Esophagus muscularis mucosa (tissue), 4 donors: Measurements from ENCODE around the gene SSRP1. TPM values are rescaled to one million over a fixed set of nuclear protein-coding genes. Genes with fewer than 3 reads are reported as not detected.

Source experiments
- DNase-seq: peaks from one replicate; pipeline ENCODE4 v3.0.0-alpha.2; 2017; ENCODE audit errors: extremely low spot score
- H3K27ac ChIP-seq, 4 donors: fragments of 200-600 bp; sonication (generic); replicated peaks in 1 of 4; 1 replicate in 3 of 4; 2 replicates in 1 of 4; pipeline ENCODE4 v1.5.1; 2016 to 2019; ENCODE audit warnings: mild to moderate bottlenecking in 1 of 4
- H3K27me3 ChIP-seq, 4 donors: fragments of 200-600 bp; sonication (generic); one replicate each; pipeline versions ENCODE4 v1.5.1 to v1.6.0; 2016 to 2019
- H3K36me3 ChIP-seq, 4 donors: fragments of 200-600 bp; sonication (generic); one replicate each; pipeline ENCODE4 v1.5.1; 2016 to 2019
- H3K4me1 ChIP-seq, 4 donors: fragments of 200-600 bp; sonication (generic); one replicate each; pipeline ENCODE4 v1.5.1; 2016 to 2019
- H3K4me3 ChIP-seq, 4 donors: fragments of 200-600 bp; sonication (generic); 1 replicate in 2 of 4; 2 replicates in 2 of 4; pipeline ENCODE4 v1.5.1; 2016 to 2019; ENCODE audit warnings: mild to moderate bottlenecking in 4 of 4, moderate library complexity in 1 of 4
- H3K9me3 ChIP-seq, 4 donors: fragments of 200-600 bp; sonication (generic); 1 replicate in 3 of 4; 2 replicates in 1 of 4; pipeline ENCODE4 v1.5.1; 2016 to 2019
- EP300 ChIP-seq: sonication (generic); formaldehyde crosslinking; IDR thresholded peaks from one replicate; pipeline ENCODE4 v1.6.1; 2017; ENCODE audit warnings: antibody characterized with exemption
- POLR2A ChIP-seq: fragments of 450-650 bp; IDR thresholded peaks from one replicate; pipeline ENCODE4 v1.6.1; 2017; ENCODE audit warnings: antibody characterized with exemption, moderate library complexity, mild to moderate bottlenecking, low read depth
- POLR2AphosphoS5 ChIP-seq, 2 donors: sonication (generic); formaldehyde crosslinking; IDR thresholded peaks; one replicate each; pipeline ENCODE4 v1.6.1; 2017; ENCODE audit warnings: antibody characterized with exemption in 2 of 2
- WGBS: methylation state at CpG from one replicate; pipeline ENCODE4 v1.1.5; 2018; 5-methylcytosine and 5-hydroxymethylcytosine counted together
- intact Hi-C: fragments of 100-400 bp; cut with DNase I; formaldehyde crosslinking; loops from one replicate; pipeline ENCODE4 v1.15.1; 2023
- total RNA-seq, 4 donors: library from RNA; depleted of rRNA; stranded (reverse); fragments of >200 nt; gene quantifications; one replicate each; pipeline versions ENCODE4 v1.1.0 to v1.2.1, GENCODE V29; 2016
- TF ChIP-seq, protein P1 (sequence below), 3 experiments: fragments of 200-600 bp in 2 of 3; fragments of 450-650 bp in 1 of 3; sonication (generic) in 2 of 3; IDR thresholded peaks; one replicate each; pipeline ENCODE4 v1.5.1; 2017 to 2019; ENCODE audit warnings: antibody characterized with exemption in 3 of 3, mild to moderate bottlenecking in 2 of 3, moderate library complexity in 1 of 3

Gene SSRP1
- total RNA-seq, 4 donors from 2014 or later = 74.6 to 101 (median 88.1) TPM

DNA sequence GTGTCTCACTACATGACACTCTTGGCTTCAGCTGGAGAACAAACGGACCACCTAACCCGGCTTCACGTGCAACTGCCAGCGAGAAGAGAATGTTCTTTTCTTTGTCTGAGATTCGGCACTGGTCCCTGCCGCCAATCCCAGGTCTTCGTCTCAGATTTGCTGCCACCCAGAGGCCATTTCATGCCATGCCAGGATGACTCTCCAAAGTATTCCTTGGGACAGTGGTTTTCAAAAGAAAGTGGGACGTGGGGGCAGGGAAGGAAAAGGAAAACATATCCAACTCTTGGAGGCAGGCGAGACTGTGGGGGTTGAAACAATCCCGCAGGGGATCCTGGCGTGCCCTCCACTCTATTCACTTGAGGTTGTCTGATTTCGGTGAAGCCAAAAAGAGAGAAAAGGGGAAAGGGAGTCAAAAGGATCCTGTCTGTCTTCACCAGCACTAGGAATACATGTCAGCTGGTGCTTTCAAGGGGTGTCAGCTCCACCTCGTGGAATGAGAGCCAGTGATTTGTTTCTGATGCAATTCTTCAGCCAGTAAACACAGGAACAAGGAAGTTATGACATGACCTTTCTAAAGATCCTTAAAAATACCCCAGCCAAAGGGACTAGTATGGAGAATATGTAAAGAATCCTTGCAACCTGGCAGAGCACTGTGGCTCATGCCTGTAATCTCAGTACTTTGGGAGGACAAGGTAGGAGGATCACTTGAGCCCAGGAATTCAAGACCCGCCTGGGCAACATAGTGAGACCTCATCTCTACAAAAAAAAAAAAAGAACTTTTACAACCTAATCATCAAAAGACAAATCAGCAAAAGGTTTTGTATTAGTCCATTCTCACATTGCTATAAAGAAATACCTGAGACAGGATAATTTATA, 57.6 kb downstream of the SSRP1 start:
- Histone ChIP-seq H3K36me3 (no peaks in the 10 kb centered on the region), H3K9me3 (peaks cover 0 to 5% (median 0%) of the 10 kb centered on the region in 4 donors), H3K27ac (peak overlapping the region; percentile 75 to 84 (median 76)), H3K4me3 (peak overlapping the region; percentile 22 to 30 (median 24)), H3K4me1 (peaks cover 14 to 35% (median 22%) of the 10 kb centered on the region in 4 donors), H3K27me3 (no peaks in the 10 kb centered on the region)
- TF ChIP-seq POLR2A (no peak), POLR2AphosphoS5 (IDR thresholded peaks at IDR 0.05) (peak; percentile 62 to 64)
- TF ChIP-seq, protein P1, sequence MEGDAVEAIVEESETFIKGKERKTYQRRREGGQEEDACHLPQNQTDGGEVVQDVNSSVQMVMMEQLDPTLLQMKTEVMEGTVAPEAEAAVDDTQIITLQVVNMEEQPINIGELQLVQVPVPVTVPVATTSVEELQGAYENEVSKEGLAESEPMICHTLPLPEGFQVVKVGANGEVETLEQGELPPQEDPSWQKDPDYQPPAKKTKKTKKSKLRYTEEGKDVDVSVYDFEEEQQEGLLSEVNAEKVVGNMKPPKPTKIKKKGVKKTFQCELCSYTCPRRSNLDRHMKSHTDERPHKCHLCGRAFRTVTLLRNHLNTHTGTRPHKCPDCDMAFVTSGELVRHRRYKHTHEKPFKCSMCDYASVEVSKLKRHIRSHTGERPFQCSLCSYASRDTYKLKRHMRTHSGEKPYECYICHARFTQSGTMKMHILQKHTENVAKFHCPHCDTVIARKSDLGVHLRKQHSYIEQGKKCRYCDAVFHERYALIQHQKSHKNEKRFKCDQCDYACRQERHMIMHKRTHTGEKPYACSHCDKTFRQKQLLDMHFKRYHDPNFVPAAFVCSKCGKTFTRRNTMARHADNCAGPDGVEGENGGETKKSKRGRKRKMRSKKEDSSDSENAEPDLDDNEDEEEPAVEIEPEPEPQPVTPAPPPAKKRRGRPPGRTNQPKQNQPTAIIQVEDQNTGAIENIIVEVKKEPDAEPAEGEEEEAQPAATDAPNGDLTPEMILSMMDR (IDR thresholded peaks at IDR 0.05) = peak; percentile 78 to 87 (median 80)
- DNase-seq = peak; percentile 94
- WGBS = 8% methylated on average over 14 of the region's 14 CpGs
- intact Hi-C loops = no loop called here

DNA sequence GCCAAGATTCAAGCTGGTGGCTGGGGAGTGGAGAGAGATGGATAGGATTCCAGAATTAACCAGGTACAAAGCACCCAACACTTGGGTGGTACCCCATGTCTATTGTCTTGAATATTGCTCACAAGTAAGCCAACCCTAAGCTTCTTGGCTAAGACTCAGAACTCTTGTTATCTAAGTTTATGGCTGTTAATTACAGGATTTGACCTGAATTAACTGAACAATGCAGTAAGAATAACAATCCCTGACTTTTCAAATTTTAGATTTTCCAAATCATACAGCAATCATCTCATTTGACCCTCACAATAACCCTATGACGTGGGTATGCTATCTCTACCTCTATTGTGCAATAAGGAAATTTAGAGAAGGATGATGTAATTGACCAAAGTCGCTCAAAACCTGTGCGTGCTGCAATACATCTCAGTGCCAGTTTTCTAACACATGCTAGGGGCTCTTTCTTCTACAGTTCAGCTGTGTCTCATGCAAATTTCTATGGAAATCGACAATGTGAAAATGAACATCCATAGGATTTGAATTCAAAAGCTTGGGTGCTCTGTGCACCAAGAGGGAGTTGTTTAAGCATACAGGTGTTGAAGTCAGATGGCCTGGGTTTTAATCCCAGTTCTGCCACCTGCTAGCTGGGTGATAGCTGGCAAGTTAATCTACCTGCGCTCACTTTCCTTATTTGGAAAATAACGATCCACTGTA, 58.6 kb downstream of the SSRP1 start:
- H3K9me3 ChIP-seq = peaks cover 0 to 7% (median 0%) of the 10 kb centered on the region in 4 donors
- H3K27ac ChIP-seq = peak overlapping the region; percentile 75 to 84 (median 76)
- DNase-seq = no peak
- H3K36me3 ChIP-seq = no peaks in the 10 kb centered on the region
- H3K4me3 ChIP-seq = peak overlapping the region in 1 of 4 donors; percentile 22
- peaks cover 14 to 35% (median 22%) of the 10 kb centered on the region in 4 donors for H3K4me1 ChIP-seq
- intact Hi-C loops = no loop called here
- TF ChIP-seq POLR2AphosphoS5 (IDR thresholded peaks at IDR 0.05) (no peak), EP300 (no peak), POLR2A (no peak)
- TF ChIP-seq, protein P1 (IDR thresholded peaks at IDR 0.05) = no peak
- WGBS = 61% methylated on average over 6 of the region's 6 CpGs
- H3K27me3 ChIP-seq = no peaks in the 10 kb centered on the region

DNA sequence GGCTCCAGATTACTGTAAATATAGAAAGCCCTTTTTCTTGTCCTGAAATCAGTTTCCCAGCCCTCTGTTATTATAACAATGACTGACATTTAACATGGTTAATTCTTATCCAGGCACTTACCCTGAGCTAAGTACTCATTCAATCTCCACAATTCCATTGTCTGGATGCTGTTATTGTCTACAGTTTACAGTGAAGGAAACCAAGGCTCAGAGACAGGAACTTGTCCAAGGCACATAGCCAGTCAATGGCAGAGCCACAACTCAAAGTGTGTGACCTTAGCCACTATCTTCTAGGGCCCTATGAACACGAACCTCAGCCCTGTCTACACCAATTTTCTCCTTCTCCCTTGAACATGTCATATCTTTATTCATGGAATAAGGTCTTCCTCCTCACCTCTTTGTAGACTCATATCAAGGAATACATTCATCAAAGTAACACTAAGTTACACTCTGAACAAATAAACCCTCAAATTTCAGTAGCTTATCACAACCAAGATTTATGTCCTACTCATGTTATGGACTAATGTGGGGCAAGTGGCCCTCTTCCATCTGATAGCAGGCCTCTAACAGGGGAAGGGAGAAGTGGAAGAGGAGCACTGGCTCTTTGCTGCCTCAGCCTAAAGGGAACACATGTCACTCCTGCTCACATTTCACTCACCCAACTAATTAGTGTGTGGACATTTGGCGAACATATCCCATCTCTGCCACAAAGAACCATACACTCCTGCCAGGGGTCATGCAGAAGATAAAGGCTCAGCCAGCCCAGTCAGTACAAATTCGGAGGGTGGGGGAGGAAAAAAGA, 59.3 kb downstream of the SSRP1 start:
- peak overlapping the region; percentile 20 to 75 (median 51) for H3K27ac ChIP-seq
- TF ChIP-seq, protein P1 (IDR thresholded peaks at IDR 0.05) = no peak
- TF ChIP-seq POLR2A (no peak), EP300 (no peak), POLR2AphosphoS5 (IDR thresholded peaks at IDR 0.05) (no peak)
- WGBS = 80% methylated on average over 3 of the region's 3 CpGs
- intact Hi-C loops = no loop called here
- no peak for DNase-seq
- H3K9me3 ChIP-seq = peaks cover 0 to 7% (median 0%) of the 10 kb centered on the region in 4 donors
- no peak overlapping the region for H3K4me3 ChIP-seq
- no peaks in the 10 kb centered on the region for H3K36me3 ChIP-seq
- peaks cover 14 to 35% (median 22%) of the 10 kb centered on the region in 4 donors for H3K4me1 ChIP-seq
- no peaks in the 10 kb centered on the region for H3K27me3 ChIP-seq

Other genes starting within 250 kb of the SSRP1 start
- gene LRRC55, start 153.9 kb downstream of the SSRP1 start, total RNA-seq = under 1 TPM; under 0.01 to 0.39 (median 0.19) TPM
- gene APLNR, start 98.6 kb downstream of the SSRP1 start, total RNA-seq = 1 to 10 TPM; 1.7 to 6.3 (median 3.8) TPM
- 100 to 1,000 TPM in 3 of 4 donors, 10 to 100 TPM in 1; 93.9 to 215 (median 124) TPM for gene TNKS1BP1, start 10.9 kb downstream of the SSRP1 start, total RNA-seq
- gene P2RX3, start 2.5 kb upstream of the SSRP1 start, total RNA-seq = not detected
- gene PRG3, start 45.3 kb upstream of the SSRP1 start, total RNA-seq = not detected
- under 1 TPM in 1 of 4 donors, not detected in 3; 0.33 TPM for gene PRG2, start 54.8 kb upstream of the SSRP1 start, total RNA-seq
- 10 to 100 TPM; 26.6 to 90.4 (median 77.0) TPM for gene SLC43A3, start 91.2 kb upstream of the SSRP1 start, total RNA-seq
- 1 to 10 TPM in 1 of 4 donors, under 1 TPM in 2, not detected in 1; 0.33 to 1.1 (median 0.91) TPM for gene RTN4RL2, start 124.6 kb upstream of the SSRP1 start, total RNA-seq
- 10 to 100 TPM; 17.7 to 33.2 (median 23.5) TPM for gene SLC43A1, start 179.8 kb upstream of the SSRP1 start, total RNA-seq
- 10 to 100 TPM; 41.9 to 49.1 (median 43.1) TPM for gene TIMM10, start 194.9 kb upstream of the SSRP1 start, total RNA-seq
- not detected for gene SMTNL1, start 201.7 kb upstream of the SSRP1 start, total RNA-seq
- 10 to 100 TPM; 15.8 to 40.3 (median 32.8) TPM for gene UBE2L6, start 231.8 kb upstream of the SSRP1 start, total RNA-seq